ENCODE results near the gene HPSE2.

The HPSE2 gene

DNA sequence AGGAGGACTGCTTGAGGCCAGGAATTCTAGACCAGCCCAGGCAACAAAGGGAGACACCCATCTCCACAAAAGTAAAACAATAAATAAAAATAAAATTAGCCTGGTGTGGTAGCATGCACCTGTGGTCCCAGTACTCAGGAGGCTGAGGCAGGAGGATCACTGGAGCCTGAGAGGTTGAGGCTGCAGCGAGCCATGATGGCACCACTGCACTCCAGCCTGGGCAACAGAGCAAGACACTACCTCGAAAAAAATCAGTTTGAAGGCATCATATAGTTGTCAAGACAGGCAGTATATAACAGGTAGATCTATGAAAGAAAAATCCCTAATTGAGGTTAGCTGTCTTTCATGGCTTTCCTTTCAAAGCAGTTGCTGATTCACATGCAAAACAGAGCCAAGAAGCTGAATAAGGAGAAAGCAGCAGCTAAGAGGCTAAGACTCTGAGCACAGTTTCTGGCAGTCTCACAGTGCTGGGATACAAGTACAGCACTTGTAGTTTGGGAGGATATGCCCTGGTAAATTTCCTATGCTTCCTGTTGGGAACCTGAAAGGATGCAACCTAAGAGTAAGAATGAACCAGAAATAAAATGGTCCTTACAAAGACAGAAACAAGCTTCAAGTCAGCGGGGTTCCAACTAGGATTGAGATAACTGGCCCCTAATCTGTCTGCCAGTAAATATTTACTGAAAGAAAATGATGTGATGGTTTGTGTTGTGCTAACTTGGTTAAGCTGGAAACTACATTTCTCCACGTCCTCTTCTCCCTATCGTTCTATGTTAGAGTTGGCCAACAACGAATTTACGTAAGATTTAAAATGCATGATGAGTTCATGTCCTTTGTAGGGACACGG is 420.4 kb downstream of the HPSE2 start:
- FAIRE-seq: no peak
- no peak for TF ChIP-seq TAF1 (IDR thresholded peaks at IDR 0.05; ENCODE audit: borderline replicate concordance, low read depth, low read length)
- TF ChIP-seq POLR2AphosphoS5 (IDR thresholded peaks at IDR 0.05; ENCODE audit: low read depth, low read length): no peak
- no peak for TF ChIP-seq POLR2A (IDR thresholded peaks at IDR 0.05; ENCODE audit: low read depth, low read length)

GRCh38 chr10:98814470-98814869 is 421.2 kb downstream of the HPSE2 start:
- TF ChIP-seq POLR2A (IDR thresholded peaks at IDR 0.05; ENCODE audit: low read depth, low read length): no peak
- no peak for TF ChIP-seq TAF1 (IDR thresholded peaks at IDR 0.05; ENCODE audit: borderline replicate concordance, low read depth, low read length)
- TF ChIP-seq POLR2AphosphoS5 (IDR thresholded peaks at IDR 0.05; ENCODE audit: low read depth, low read length): no peak
- no peak for FAIRE-seq
- no peak for DNase-seq (ENCODE audit: insufficient read length)

More for the DNA sequence above, 420.4 kb downstream of the HPSE2 start:
- DNase-seq (ENCODE audit: insufficient read length): no peak

GRCh38 chr10:98808282-98808892 is 427.3 kb downstream of the HPSE2 start:
- DNase-seq (ENCODE audit: insufficient read length) (no peak), FAIRE-seq (no peak)
- TF ChIP-seq TAF1 (IDR thresholded peaks at IDR 0.05; ENCODE audit: borderline replicate concordance, low read depth, low read length) (no peak), POLR2AphosphoS5 (IDR thresholded peaks at IDR 0.05; ENCODE audit: low read depth, low read length) (no peak), POLR2A (IDR thresholded peaks at IDR 0.05; ENCODE audit: low read depth, low read length) (no peak)

DNA sequence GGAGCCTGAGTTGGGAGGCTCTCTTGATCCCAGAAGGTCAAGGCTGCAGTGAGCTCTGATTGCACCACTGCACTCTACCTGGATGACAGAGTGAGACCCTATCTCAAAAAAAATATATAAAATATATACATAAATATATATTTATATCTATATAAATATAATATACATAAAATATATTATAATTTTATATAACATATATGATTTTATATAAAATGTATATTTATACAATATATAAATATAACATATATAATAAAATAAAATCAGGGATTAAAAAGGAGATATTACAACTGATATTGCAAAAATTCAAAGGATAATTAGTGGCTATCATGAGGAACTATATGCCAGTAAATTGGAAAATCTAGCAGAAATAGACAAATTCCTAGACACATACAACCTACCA is 435.4 kb downstream of the HPSE2 start:
- FAIRE-seq (no peak), DNase-seq (ENCODE audit: insufficient read length) (no peak)
- TF ChIP-seq POLR2A (IDR thresholded peaks at IDR 0.05; ENCODE audit: low read depth, low read length) (no peak), POLR2AphosphoS5 (IDR thresholded peaks at IDR 0.05; ENCODE audit: low read depth, low read length) (no peak), TAF1 (IDR thresholded peaks at IDR 0.05; ENCODE audit: borderline replicate concordance, low read depth, low read length) (no peak)

DNA sequence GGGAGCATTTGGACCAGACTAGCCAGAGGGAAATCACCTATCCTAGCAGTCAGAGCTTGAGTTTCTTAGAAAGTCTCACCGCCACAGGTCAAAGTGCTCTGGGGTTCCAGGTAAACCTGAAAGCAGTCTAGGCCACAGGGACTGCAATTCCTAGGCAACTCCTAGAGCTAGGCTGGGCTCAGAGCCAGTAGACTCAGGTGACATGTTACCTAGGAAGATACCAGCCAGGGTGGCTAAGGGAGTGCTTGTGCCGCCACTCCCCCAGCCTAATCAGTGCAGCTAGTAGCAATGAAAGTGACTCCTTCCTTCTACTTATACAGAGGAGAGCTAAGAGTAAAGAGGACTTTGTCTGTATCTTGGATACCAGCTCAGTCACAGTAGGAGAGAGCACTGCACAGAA is 440.2 kb downstream of the HPSE2 start:
- TF ChIP-seq TAF1 (IDR thresholded peaks at IDR 0.05; ENCODE audit: borderline replicate concordance, low read depth, low read length): no peak
- TF ChIP-seq POLR2A (IDR thresholded peaks at IDR 0.05; ENCODE audit: low read depth, low read length): no peak
- no peak for TF ChIP-seq POLR2AphosphoS5 (IDR thresholded peaks at IDR 0.05; ENCODE audit: low read depth, low read length)
- FAIRE-seq: no peak
- DNase-seq (ENCODE audit: insufficient read length): no peak

- TF ChIP-seq TAF1 (IDR thresholded peaks at IDR 0.05; ENCODE audit: borderline replicate concordance, low read depth, low read length): no peak
- no peak for TF ChIP-seq POLR2AphosphoS5 (IDR thresholded peaks at IDR 0.05; ENCODE audit: low read depth, low read length)
- no peak for TF ChIP-seq POLR2A (IDR thresholded peaks at IDR 0.05; ENCODE audit: low read depth, low read length)
- FAIRE-seq: no peak
- DNase-seq (ENCODE audit: insufficient read length): no peak
Measured at GRCh38 chr10:98790817-98791216, 444.8 kb downstream of the HPSE2 start.

- no peak for DNase-seq (ENCODE audit: insufficient read length)
- TF ChIP-seq POLR2AphosphoS5 (IDR thresholded peaks at IDR 0.05; ENCODE audit: low read depth, low read length): no peak
- TF ChIP-seq POLR2A (IDR thresholded peaks at IDR 0.05; ENCODE audit: low read depth, low read length): no peak
- TF ChIP-seq TAF1 (IDR thresholded peaks at IDR 0.05; ENCODE audit: borderline replicate concordance, low read depth, low read length): no peak
- no peak for FAIRE-seq
Measured at GRCh38 chr10:98778277-98778759, 457.3 kb downstream of the HPSE2 start.

GRCh38 chr10:98758463-98758862 is 477.2 kb downstream of the HPSE2 start:
- DNase-seq (ENCODE audit: insufficient read length): no peak
- TF ChIP-seq POLR2AphosphoS5 (IDR thresholded peaks at IDR 0.05; ENCODE audit: low read depth, low read length) (no peak), POLR2A (IDR thresholded peaks at IDR 0.05; ENCODE audit: low read depth, low read length) (no peak), TAF1 (IDR thresholded peaks at IDR 0.05; ENCODE audit: borderline replicate concordance, low read depth, low read length) (no peak)

GRCh38 chr10:98748298-98748697 is 487.4 kb downstream of the HPSE2 start:
- DNase-seq (ENCODE audit: insufficient read length) (no peak), FAIRE-seq (no peak)
- no peak for TF ChIP-seq TAF1 (IDR thresholded peaks at IDR 0.05; ENCODE audit: borderline replicate concordance, low read depth, low read length)
- TF ChIP-seq POLR2A (IDR thresholded peaks at IDR 0.05; ENCODE audit: low read depth, low read length): no peak
- TF ChIP-seq POLR2AphosphoS5 (IDR thresholded peaks at IDR 0.05; ENCODE audit: low read depth, low read length): no peak

More at GRCh38 chr10:98758463-98758862, 477.2 kb downstream of the HPSE2 start:
- FAIRE-seq: no peak

- no peak for TF ChIP-seq POLR2AphosphoS5 (IDR thresholded peaks at IDR 0.05; ENCODE audit: low read depth, low read length)
- TF ChIP-seq POLR2A (IDR thresholded peaks at IDR 0.05; ENCODE audit: low read depth, low read length): no peak
- TF ChIP-seq TAF1 (IDR thresholded peaks at IDR 0.05; ENCODE audit: borderline replicate concordance, low read depth, low read length): no peak
- FAIRE-seq (no peak), DNase-seq (ENCODE audit: insufficient read length) (no peak)
Measured at GRCh38 chr10:98745645-98746044, 490.0 kb downstream of the HPSE2 start.

DNA sequence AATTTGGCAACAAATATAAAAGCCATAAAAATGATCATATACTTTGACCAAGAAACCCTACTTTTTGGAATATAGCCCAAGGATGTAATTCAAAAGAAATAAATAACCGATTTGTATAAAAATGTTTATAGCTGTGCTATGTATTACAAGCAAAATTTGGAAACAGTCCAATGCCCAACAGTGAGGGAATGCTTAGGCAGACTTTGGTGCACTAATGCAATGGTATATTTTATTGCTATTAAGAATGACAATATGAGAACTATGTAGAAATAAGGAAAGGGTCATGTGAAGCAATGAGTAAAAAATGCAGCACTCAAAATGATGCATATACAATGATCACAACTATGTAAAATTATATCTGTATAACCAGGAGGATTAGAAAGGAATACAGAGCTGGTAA is 515.1 kb downstream of the HPSE2 start:
- no peak for FAIRE-seq

More for the DNA sequence above, 515.1 kb downstream of the HPSE2 start:
- DNase-seq (ENCODE audit: insufficient read length): no peak
- TF ChIP-seq POLR2A (IDR thresholded peaks at IDR 0.05; ENCODE audit: low read depth, low read length) (no peak), POLR2AphosphoS5 (IDR thresholded peaks at IDR 0.05; ENCODE audit: low read depth, low read length) (no peak), TAF1 (IDR thresholded peaks at IDR 0.05; ENCODE audit: borderline replicate concordance, low read depth, low read length) (no peak)
